A673 (cell line): Measurements from ENCODE around the gene EGLN1. TPM values are rescaled to one million over a fixed set of nuclear protein-coding genes. Genes with fewer than 3 reads are reported as not detected.

Experiments used
- BruUV-seq: library from RNA; stranded (reverse); fragments of 400-500 nt; replicated peaks from 2 replicates; lab custom pipeline; 2021; lab: Mats Ljungman, UMichigan
- CTCF ChIA-PET: fragments of 300-600 bp; sonication (Branson Sonifier 250); formaldehyde crosslinking; loops from one replicate; lab custom pipeline; 2022; ENCODE audit warnings: antibody characterized with exemption; lab: Charles Lee
- POLR2A ChIA-PET: fragments of 300-600 bp; sonication (Branson Sonifier 250); formaldehyde crosslinking; loops from one replicate; lab custom pipeline; 2022; ENCODE audit warnings: antibody characterized with exemption; ENCODE audit not compliant: low non-redundant PET; lab: Charles Lee
- DNase-seq: peaks from one replicate; pipeline ENCODE4 v3.0.0-alpha.2; 2015; ENCODE audit warnings: low spot score
- H3K27ac ChIP-seq: fragments of 200-600 bp; sonication (generic); 2 replicates; pipeline ENCODE4 v1.5.1; 2016; ENCODE audit warnings: mixed run types, low read depth, mild to moderate bottlenecking, mixed read lengths, antibody characterized with exemption, low read length; ENCODE audit not compliant: poor library complexity, severe bottlenecking
- H3K27me3 ChIP-seq: fragments of 200-600 bp; sonication (generic); replicated peaks from 2 replicates; pipeline ENCODE4 v1.6.1; 2017; ENCODE audit warnings: mixed run types, low read depth, mild to moderate bottlenecking, mixed read lengths, antibody characterized with exemption, low read length; ENCODE audit not compliant: insufficient read depth, poor library complexity
- H3K36me3 ChIP-seq: fragments of 200-600 bp; sonication (generic); 2 replicates; pipeline ENCODE4 v1.6.1; 2016; ENCODE audit warnings: mixed run types, mild to moderate bottlenecking, mixed read lengths, antibody characterized with exemption, low read length; ENCODE audit not compliant: insufficient read depth, poor library complexity, severe bottlenecking
- H3K4me1 ChIP-seq: fragments of 200-600 bp; sonication (generic); 2 replicates; pipeline ENCODE4 v1.6.1; 2017; ENCODE audit warnings: mixed run types, mild to moderate bottlenecking, mixed read lengths, antibody characterized with exemption, low read length; ENCODE audit not compliant: insufficient read depth, poor library complexity, severe bottlenecking
- H3K4me3 ChIP-seq: fragments of 200-600 bp; sonication (generic); 2 replicates; pipeline ENCODE4 v1.5.1; 2016; ENCODE audit warnings: low read depth, mixed run types, mild to moderate bottlenecking, mixed read lengths, low read length; ENCODE audit not compliant: poor library complexity, severe bottlenecking
- H3K9me3 ChIP-seq: fragments of 200-600 bp; sonication (generic); 2 replicates; pipeline ENCODE4 v1.6.1; 2016; ENCODE audit warnings: mixed run types, low read depth, mild to moderate bottlenecking, mixed read lengths, antibody characterized with exemption, low read length; ENCODE audit not compliant: poor library complexity, severe bottlenecking
- CTCF ChIP-seq: fragments of 300-800, 200-600 bp; sonication (generic); conservative IDR thresholded peaks from 2 replicates; pipeline ENCODE4 v1.5.1; 2017; ENCODE audit warnings: low read depth, mild to moderate bottlenecking, antibody characterized with exemption, low read length, moderate library complexity, mixed read lengths
- EZH2 ChIP-seq: fragments of 200-600 bp; sonication (generic); IDR thresholded peaks from 2 replicates; pipeline ENCODE4 v1.6.1; 2017; ENCODE audit warnings: borderline replicate concordance, low read depth, mild to moderate bottlenecking, mixed read lengths, antibody characterized with exemption, low read length; ENCODE audit not compliant: poor library complexity, severe bottlenecking
- intact Hi-C: fragments of 100-400 bp; cut with micrococcal nuclease; formaldehyde crosslinking; loops from one replicate; pipeline ENCODE4 v1.10.0; 2022; ENCODE audit not compliant: unreplicated experiment
- total RNA-seq: library from RNA; stranded (reverse); gene quantifications from 2 replicates; pipeline ENCODE4 v1.2.3, GENCODE V29; 2021

The EGLN1 gene
- total RNA-seq, 1 experiment from 2014 or later, result 30.4 TPM

- no peaks in the 10 kb centered on the region for H3K4me1 ChIP-seq
Measured at GRCh38 chr1:231446138-231446537, 24.1 kb upstream of the EGLN1 start.

GRCh38 chr1:231444059-231444458 lies 22.0 kb upstream of the EGLN1 start:
- TF ChIP-seq CTCF, result no peak
- no peak for TF ChIP-seq EZH2
- H3K27ac ChIP-seq, result no peak overlapping the region
- H3K4me3 ChIP-seq, result no peak overlapping the region
- CTCF ChIA-PET, result no interaction called here
- POLR2A ChIA-PET, result no interaction called here
- H3K36me3 ChIP-seq, result no peaks in the 10 kb centered on the region
- no peaks in the 10 kb centered on the region for H3K27me3 ChIP-seq
- intact Hi-C loops, result no loop called here
- DNase-seq, result no peak
- no TSS peak for BruUV-seq
- H3K9me3 ChIP-seq, result no peaks in the 10 kb centered on the region
- no peaks in the 10 kb centered on the region for H3K4me1 ChIP-seq

More at GRCh38 chr1:231446138-231446537, 24.1 kb upstream of the EGLN1 start:
- ChIA-PET POLR2A (no interaction called here), CTCF (no interaction called here)
- no peak for TF ChIP-seq EZH2
- TF ChIP-seq CTCF, result no peak
- intact Hi-C loops, result no loop called here
- H3K27me3 ChIP-seq, result no peaks in the 10 kb centered on the region
- H3K9me3 ChIP-seq, result no peaks in the 10 kb centered on the region
- no peaks in the 10 kb centered on the region for H3K36me3 ChIP-seq
- H3K27ac ChIP-seq, result no peak overlapping the region
- no peak overlapping the region for H3K4me3 ChIP-seq
- DNase-seq, result no peak
- BruUV-seq, result no TSS peak

- no peak overlapping the region for H3K4me3 ChIP-seq
- POLR2A ChIA-PET, result no interaction called here
Measured at GRCh38 chr1:231443363-231443762, 21.3 kb upstream of the EGLN1 start.

More at GRCh38 chr1:231443363-231443762, 21.3 kb upstream of the EGLN1 start:
- TF ChIP-seq CTCF (no peak), EZH2 (no peak)
- intact Hi-C loops, result no loop called here
- Histone ChIP-seq H3K4me1 (no peaks in the 10 kb centered on the region), H3K27ac (no peak overlapping the region), H3K27me3 (no peaks in the 10 kb centered on the region), H3K9me3 (no peaks in the 10 kb centered on the region), H3K36me3 (no peaks in the 10 kb centered on the region)
- no peak for DNase-seq
- BruUV-seq, result no TSS peak
- CTCF ChIA-PET, result no interaction called here
